Neural crest cell (in vitro differentiated cells): Measurements from ENCODE around the gene NEK11. TPM values are rescaled to one million over a fixed set of nuclear protein-coding genes. Genes with fewer than 3 reads are reported as not detected.

Experiments
- DNase-seq: peaks from one replicate; pipeline ENCODE4 v3.0.0; 2021; ENCODE audit warnings: low read depth, mixed read lengths, low spot score
- H3K27ac Mint-ChIP-seq: one replicate; pipeline ENCODE4 v1.8.0; 2021; ENCODE audit warnings: mild to moderate bottlenecking, mixed read lengths; ENCODE audit not compliant: unreplicated experiment
- H3K27me3 Mint-ChIP-seq: 2 replicates; pipeline ENCODE4 v1.8.0; 2021; ENCODE audit warnings: low read depth, mild to moderate bottlenecking, mixed read lengths
- H3K36me3 Mint-ChIP-seq: 2 replicates; pipeline ENCODE4 v1.8.0; 2021; ENCODE audit warnings: low read depth, mild to moderate bottlenecking, mixed read lengths
- H3K4me1 Mint-ChIP-seq: 2 replicates; pipeline ENCODE4 v1.8.0; 2021; ENCODE audit warnings: mixed read lengths
- H3K4me3 Mint-ChIP-seq: one replicate; pipeline ENCODE4 v1.8.0; 2021; ENCODE audit warnings: mild to moderate bottlenecking, mixed read lengths
- H3K9me3 Mint-ChIP-seq: 2 replicates; pipeline ENCODE4 v1.8.0; 2021; ENCODE audit warnings: mixed read lengths
- total RNA-seq: library from RNA; stranded (reverse); gene quantifications from 2 replicates; pipeline ENCODE4 v1.2.1, GENCODE V29; 2021
- TF ChIP-seq, protein P1 (sequence below): fragments of 200-600 bp; sonication (generic); conservative IDR thresholded peaks from 2 replicates; pipeline ENCODE4 v1.5.0; 2021; ENCODE audit warnings: antibody characterized with exemption, mild to moderate bottlenecking

The NEK11 gene
- total RNA-seq, 1 donor from 2014 or later, result 4.9 TPM

DNA sequence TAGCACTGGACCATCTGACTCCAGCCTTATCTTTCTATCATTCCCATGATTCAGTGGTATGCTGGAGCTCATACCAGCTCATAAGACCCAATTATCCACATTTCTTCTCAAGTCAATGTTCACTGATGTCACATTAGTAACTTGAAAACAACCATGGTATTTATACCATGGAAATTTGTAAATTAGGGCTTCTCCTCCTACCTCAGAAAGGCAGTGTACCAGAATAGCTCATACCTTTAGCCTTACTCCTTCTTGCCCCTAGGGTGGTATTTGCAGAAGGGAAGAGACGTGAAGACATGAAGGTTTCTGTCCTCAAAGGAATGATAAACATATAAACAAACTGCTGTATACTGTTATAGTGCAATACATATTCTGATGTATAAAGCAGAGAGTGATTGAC lies 114.2 kb downstream of the NEK11 start:
- H3K4me1 Mint-ChIP-seq, result no peaks in the 10 kb centered on the region
- H3K27ac Mint-ChIP-seq, result no peak overlapping the region
- no peaks in the 10 kb centered on the region for H3K27me3 Mint-ChIP-seq
- DNase-seq, result no peak
- H3K9me3 Mint-ChIP-seq, result peaks cover 10% of the 10 kb centered on the region
- TF ChIP-seq, protein P1, sequence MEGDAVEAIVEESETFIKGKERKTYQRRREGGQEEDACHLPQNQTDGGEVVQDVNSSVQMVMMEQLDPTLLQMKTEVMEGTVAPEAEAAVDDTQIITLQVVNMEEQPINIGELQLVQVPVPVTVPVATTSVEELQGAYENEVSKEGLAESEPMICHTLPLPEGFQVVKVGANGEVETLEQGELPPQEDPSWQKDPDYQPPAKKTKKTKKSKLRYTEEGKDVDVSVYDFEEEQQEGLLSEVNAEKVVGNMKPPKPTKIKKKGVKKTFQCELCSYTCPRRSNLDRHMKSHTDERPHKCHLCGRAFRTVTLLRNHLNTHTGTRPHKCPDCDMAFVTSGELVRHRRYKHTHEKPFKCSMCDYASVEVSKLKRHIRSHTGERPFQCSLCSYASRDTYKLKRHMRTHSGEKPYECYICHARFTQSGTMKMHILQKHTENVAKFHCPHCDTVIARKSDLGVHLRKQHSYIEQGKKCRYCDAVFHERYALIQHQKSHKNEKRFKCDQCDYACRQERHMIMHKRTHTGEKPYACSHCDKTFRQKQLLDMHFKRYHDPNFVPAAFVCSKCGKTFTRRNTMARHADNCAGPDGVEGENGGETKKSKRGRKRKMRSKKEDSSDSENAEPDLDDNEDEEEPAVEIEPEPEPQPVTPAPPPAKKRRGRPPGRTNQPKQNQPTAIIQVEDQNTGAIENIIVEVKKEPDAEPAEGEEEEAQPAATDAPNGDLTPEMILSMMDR, result no peak
- no peak overlapping the region for H3K4me3 Mint-ChIP-seq
- no peaks in the 10 kb centered on the region for H3K36me3 Mint-ChIP-seq

DNA sequence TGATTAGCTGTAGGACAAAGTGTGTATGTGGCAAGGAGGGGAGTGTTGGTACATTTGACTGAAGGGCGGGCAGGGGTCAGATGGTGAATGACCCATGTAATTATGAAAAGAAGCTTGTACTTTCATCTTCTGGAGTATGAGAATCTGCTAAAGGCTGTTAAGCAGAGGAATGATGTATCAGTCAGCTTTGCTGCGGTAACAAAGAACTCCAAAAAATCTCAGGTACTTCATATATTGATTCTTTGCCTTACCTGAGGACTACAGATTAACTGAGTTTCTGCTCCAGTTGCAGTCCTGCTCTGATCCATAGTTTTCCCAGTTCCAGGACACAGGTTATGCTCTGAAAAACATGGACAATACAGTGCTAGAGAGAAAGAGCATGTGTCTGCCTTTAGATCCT lies 115.1 kb downstream of the NEK11 start:
- Mint-ChIP-seq H3K27ac (no peak overlapping the region), H3K4me3 (no peak overlapping the region), H3K36me3 (no peaks in the 10 kb centered on the region), H3K4me1 (no peaks in the 10 kb centered on the region), H3K27me3 (no peaks in the 10 kb centered on the region), H3K9me3 (peaks cover 10% of the 10 kb centered on the region)
- TF ChIP-seq, protein P1, result no peak
- DNase-seq, result no peak

DNA sequence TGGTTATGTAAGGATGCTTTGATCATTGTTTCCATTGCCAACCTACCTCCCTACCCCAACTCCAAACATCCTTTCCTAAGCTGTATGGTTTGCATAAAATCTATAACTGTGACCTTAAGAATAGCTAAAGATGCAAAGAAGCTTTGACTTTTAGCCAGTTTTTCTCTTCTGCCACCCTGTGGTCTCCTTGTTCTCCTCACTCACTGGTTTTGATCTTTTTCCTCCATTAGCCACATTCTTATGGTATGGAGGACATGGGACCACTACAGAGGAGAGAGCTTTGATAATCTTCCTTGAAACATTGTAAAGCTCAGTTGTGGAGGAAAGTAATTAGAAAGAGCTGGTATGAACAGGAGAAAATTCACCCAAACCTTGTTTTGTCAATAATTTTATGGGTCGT lies 115.9 kb downstream of the NEK11 start:
- TF ChIP-seq, protein P1, result no peak
- Mint-ChIP-seq H3K4me1 (no peaks in the 10 kb centered on the region), H3K27ac (no peak overlapping the region), H3K27me3 (no peaks in the 10 kb centered on the region), H3K36me3 (no peaks in the 10 kb centered on the region), H3K4me3 (no peak overlapping the region), H3K9me3 (peaks cover 10% of the 10 kb centered on the region)
- DNase-seq, result no peak

DNA sequence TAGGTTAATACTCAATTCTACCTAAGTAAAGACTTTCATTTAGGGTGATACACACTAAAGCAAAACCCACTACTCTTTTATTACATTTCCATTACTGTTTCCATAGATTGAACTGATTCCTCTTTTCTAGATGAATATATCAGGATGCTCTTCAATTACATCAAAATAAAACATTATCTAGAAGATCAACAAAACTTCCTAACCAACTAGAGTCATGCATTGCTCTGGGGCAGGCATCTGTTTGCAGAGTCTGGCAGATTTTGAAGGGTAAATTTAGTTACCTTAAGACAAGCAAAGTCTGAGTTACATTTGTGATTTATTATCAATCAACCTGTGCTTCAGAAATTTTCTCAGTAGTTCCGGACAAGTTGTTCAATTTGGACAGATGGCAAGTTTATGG lies 117.1 kb downstream of the NEK11 start:
- no peak for DNase-seq
- Mint-ChIP-seq H3K27me3 (no peaks in the 10 kb centered on the region), H3K4me3 (no peak overlapping the region), H3K4me1 (no peaks in the 10 kb centered on the region), H3K9me3 (peaks cover 10% of the 10 kb centered on the region), H3K27ac (no peak overlapping the region), H3K36me3 (no peaks in the 10 kb centered on the region)
- TF ChIP-seq, protein P1, result no peak

DNA sequence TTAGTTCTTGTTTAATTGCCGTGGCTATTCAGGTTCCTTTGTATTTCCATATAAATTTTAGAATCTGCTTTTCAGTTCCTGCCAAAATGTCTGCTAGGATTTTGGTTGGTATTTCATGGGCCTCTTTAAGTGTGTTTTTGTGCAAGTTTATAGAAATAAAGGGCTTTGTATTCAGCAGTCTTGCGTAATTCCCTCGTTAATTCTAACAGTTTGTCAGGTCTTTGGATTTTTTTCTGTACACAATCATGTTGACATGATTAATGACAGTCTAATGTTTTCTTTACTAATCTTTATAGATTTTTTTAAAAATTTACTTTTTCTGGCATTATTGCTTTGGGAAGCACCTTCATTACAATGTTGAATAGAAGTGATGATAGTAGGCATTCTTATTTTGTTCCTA lies 120.9 kb downstream of the NEK11 start:
- Mint-ChIP-seq H3K27ac (no peak overlapping the region), H3K4me3 (no peak overlapping the region), H3K4me1 (no peaks in the 10 kb centered on the region), H3K27me3 (no peaks in the 10 kb centered on the region), H3K36me3 (no peaks in the 10 kb centered on the region), H3K9me3 (peaks cover 3% of the 10 kb centered on the region)
- TF ChIP-seq, protein P1, result no peak
- DNase-seq, result no peak

DNA sequence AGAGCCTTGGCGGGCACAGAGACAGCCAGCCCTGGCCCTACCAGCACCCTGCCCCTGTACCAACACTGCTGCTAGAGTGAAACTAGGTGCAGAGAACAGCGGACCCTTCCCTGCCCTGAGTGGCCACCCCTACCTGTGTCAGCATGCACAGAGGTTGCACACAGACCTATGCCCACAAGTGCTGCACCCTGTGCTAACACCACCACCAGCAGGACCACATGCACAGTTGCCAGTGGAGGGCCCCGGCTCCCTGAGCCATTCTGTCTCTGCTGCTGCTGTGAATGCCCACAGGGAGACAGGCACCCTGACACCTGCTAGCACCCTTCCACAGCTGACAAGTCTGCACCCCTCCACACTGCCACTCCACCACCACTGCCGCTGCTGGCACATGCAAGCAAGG lies 131.8 kb downstream of the NEK11 start:
- no peak for DNase-seq
- Mint-ChIP-seq H3K27ac (no peak overlapping the region), H3K36me3 (no peaks in the 10 kb centered on the region), H3K9me3 (no peaks in the 10 kb centered on the region), H3K4me1 (peaks cover 5% of the 10 kb centered on the region), H3K27me3 (no peaks in the 10 kb centered on the region), H3K4me3 (no peak overlapping the region)
- TF ChIP-seq, protein P1, result no peak
